ENCODE data around the gene BRMS1L.
A peak's percentile ranks its signal among the peaks of the same experiment; 100 is the strongest.

BRMS1L gene

GRCh38 chr14:35818346-35819115, 7.6 kb upstream of the BRMS1L start:
- peak; percentile 23 to 72 for DNase-seq
- Histone ChIP-seq H3K4ac (ENCODE audit: low read depth, low read length) (no peak overlapping the region), H3K36me3 (ENCODE audit: control insufficient read depth in 1 of 2, insufficient read depth in 2 of 2, low read length in 2 of 2) (no peaks in the 10 kb centered on the region), H2AK5ac (ENCODE audit: low read length) (no peak overlapping the region), H3K18ac (ENCODE audit: low read length) (no peak overlapping the region), H4K12ac (ENCODE audit: low read depth, low read length) (no peak overlapping the region), H3K27ac (ENCODE audit: low read depth, low read length) (no peak overlapping the region), H2BK120ac (ENCODE audit: insufficient read depth, low read length, poor library complexity) (no peak overlapping the region), H3K9ac (ENCODE audit: low read length) (no peak overlapping the region), H3K9me3 (ENCODE audit: insufficient read depth, low read depth, low read length) (no peaks in the 10 kb centered on the region), H3K23ac (ENCODE audit: low read length) (no peak overlapping the region), H2BK5ac (ENCODE audit: low read depth, low read length, poor library complexity) (no peak overlapping the region), H3K14ac (ENCODE audit: low read length) (no peak overlapping the region), H3K4me1 (ENCODE audit: control insufficient read depth in 1 of 2, insufficient read depth in 2 of 2, low read length in 2 of 2) (no peaks in the 10 kb centered on the region), H3K4me3 (ENCODE audit: low read depth, low read length) (no peak overlapping the region), H4K8ac (ENCODE audit: low read depth, low read length) (no peak overlapping the region), H3K79me2 (ENCODE audit: control insufficient read depth, insufficient read depth, low read length, poor library complexity) (no peaks in the 10 kb centered on the region), H3K27me3 (ENCODE audit: insufficient read depth, low read length) (no peaks in the 10 kb centered on the region), H3K4me2 (ENCODE audit: low read length) (no peak overlapping the region), H3K79me1 (ENCODE audit: low read length) (no peaks in the 10 kb centered on the region), H2BK12ac (ENCODE audit: low read length) (no peak overlapping the region), H4K91ac (ENCODE audit: low read depth, low read length) (no peak overlapping the region), H2AFZ (ENCODE audit: insufficient read depth, low read length, poor library complexity) (no peak overlapping the region)
- no CpG with 5 or more reads among the region's 13 CpGs for WGBS (ENCODE audit: extremely low coverage, insufficient coverage, insufficient read length)

- H2BK12ac ChIP-seq (ENCODE audit: low read length): no peak overlapping the region
- no peak overlapping the region for H3K14ac ChIP-seq (ENCODE audit: low read length)
- no peak overlapping the region for H3K4me2 ChIP-seq (ENCODE audit: low read length)
- WGBS (ENCODE audit: extremely low coverage, insufficient coverage, insufficient read length): no CpG with 5 or more reads among the region's 32 CpGs
- no peaks in the 10 kb centered on the region for H3K27me3 ChIP-seq (ENCODE audit: insufficient read depth, low read length)
- no peak overlapping the region for H2AFZ ChIP-seq (ENCODE audit: insufficient read depth, low read length, poor library complexity)
- no peak for DNase-seq
- no peak overlapping the region for H2BK5ac ChIP-seq (ENCODE audit: low read depth, low read length, poor library complexity)
- no peak overlapping the region for H3K9ac ChIP-seq (ENCODE audit: low read length)
- no peaks in the 10 kb centered on the region for H3K79me2 ChIP-seq (ENCODE audit: control insufficient read depth, insufficient read depth, low read length, poor library complexity)
- H2BK120ac ChIP-seq (ENCODE audit: insufficient read depth, low read length, poor library complexity): no peak overlapping the region
- no peak overlapping the region for H4K8ac ChIP-seq (ENCODE audit: low read depth, low read length)
- no peak overlapping the region for H4K12ac ChIP-seq (ENCODE audit: low read depth, low read length)
- no peaks in the 10 kb centered on the region for H3K9me3 ChIP-seq (ENCODE audit: insufficient read depth, low read depth, low read length)
- H3K18ac ChIP-seq (ENCODE audit: low read length): no peak overlapping the region
- H3K23ac ChIP-seq (ENCODE audit: low read length): no peak overlapping the region
- no peak overlapping the region for H3K4ac ChIP-seq (ENCODE audit: low read depth, low read length)
- H3K4me1 ChIP-seq (ENCODE audit: control insufficient read depth in 1 of 2, insufficient read depth in 2 of 2, low read length in 2 of 2): no peaks in the 10 kb centered on the region
- no peak overlapping the region for H4K91ac ChIP-seq (ENCODE audit: low read depth, low read length)
- H3K79me1 ChIP-seq (ENCODE audit: low read length): no peaks in the 10 kb centered on the region
- no peaks in the 10 kb centered on the region for H3K36me3 ChIP-seq (ENCODE audit: control insufficient read depth in 1 of 2, insufficient read depth in 2 of 2, low read length in 2 of 2)
- no peak overlapping the region for H2AK5ac ChIP-seq (ENCODE audit: low read length)
- H3K27ac ChIP-seq (ENCODE audit: low read depth, low read length): no peak overlapping the region
- no peak overlapping the region for H3K4me3 ChIP-seq (ENCODE audit: low read depth, low read length)
Observed at GRCh38 chr14:35819591-35820540, 6.3 kb upstream of the BRMS1L start.

GRCh38 chr14:35821564-35822411, 4.3 kb upstream of the BRMS1L start:
- Histone ChIP-seq H2BK12ac (ENCODE audit: low read length) (no peak overlapping the region), H3K9me3 (ENCODE audit: insufficient read depth, low read depth, low read length) (no peaks in the 10 kb centered on the region), H3K23ac (ENCODE audit: low read length) (no peak overlapping the region), H4K12ac (ENCODE audit: low read depth, low read length) (no peak overlapping the region), H3K27me3 (ENCODE audit: insufficient read depth, low read length) (no peaks in the 10 kb centered on the region), H3K9ac (ENCODE audit: low read length) (no peak overlapping the region), H2BK120ac (ENCODE audit: insufficient read depth, low read length, poor library complexity) (no peak overlapping the region), H2AFZ (ENCODE audit: insufficient read depth, low read length, poor library complexity) (no peak overlapping the region), H3K4me3 (ENCODE audit: low read depth, low read length) (no peak overlapping the region), H3K14ac (ENCODE audit: low read length) (no peak overlapping the region), H3K79me2 (ENCODE audit: control insufficient read depth, insufficient read depth, low read length, poor library complexity) (peaks cover 2% of the 10 kb centered on the region), H3K36me3 (ENCODE audit: control insufficient read depth in 1 of 2, insufficient read depth in 2 of 2, low read length in 2 of 2) (no peaks in the 10 kb centered on the region), H3K18ac (ENCODE audit: low read length) (no peak overlapping the region), H4K8ac (ENCODE audit: low read depth, low read length) (no peak overlapping the region), H3K4me2 (ENCODE audit: low read length) (no peak overlapping the region), H3K27ac (ENCODE audit: low read depth, low read length) (no peak overlapping the region), H2BK5ac (ENCODE audit: low read depth, low read length, poor library complexity) (no peak overlapping the region), H3K4ac (ENCODE audit: low read depth, low read length) (no peak overlapping the region), H4K91ac (ENCODE audit: low read depth, low read length) (no peak overlapping the region), H3K79me1 (ENCODE audit: low read length) (peaks cover 3% of the 10 kb centered on the region), H3K4me1 (ENCODE audit: control insufficient read depth in 1 of 2, insufficient read depth in 2 of 2, low read length in 2 of 2) (no peaks in the 10 kb centered on the region), H2AK5ac (ENCODE audit: low read length) (no peak overlapping the region)
- no CpG with 5 or more reads among the region's 7 CpGs for WGBS (ENCODE audit: extremely low coverage, insufficient coverage, insufficient read length)
- DNase-seq: peak; percentile 49 to 78

- Histone ChIP-seq H3K9ac (ENCODE audit: low read length) (no peak overlapping the region), H4K12ac (ENCODE audit: low read depth, low read length) (no peak overlapping the region), H2BK120ac (ENCODE audit: insufficient read depth, low read length, poor library complexity) (no peak overlapping the region), H3K18ac (ENCODE audit: low read length) (no peak overlapping the region), H2AK5ac (ENCODE audit: low read length) (no peak overlapping the region), H3K4me3 (ENCODE audit: low read depth, low read length) (no peak overlapping the region), H3K36me3 (ENCODE audit: control insufficient read depth in 1 of 2, insufficient read depth in 2 of 2, low read length in 2 of 2) (no peaks in the 10 kb centered on the region), H2AFZ (ENCODE audit: insufficient read depth, low read length, poor library complexity) (no peak overlapping the region), H2BK12ac (ENCODE audit: low read length) (no peak overlapping the region), H3K4me1 (ENCODE audit: control insufficient read depth in 1 of 2, insufficient read depth in 2 of 2, low read length in 2 of 2) (no peaks in the 10 kb centered on the region), H4K91ac (ENCODE audit: low read depth, low read length) (no peak overlapping the region), H3K4ac (ENCODE audit: low read depth, low read length) (no peak overlapping the region), H3K79me2 (ENCODE audit: control insufficient read depth, insufficient read depth, low read length, poor library complexity) (peaks cover 2% of the 10 kb centered on the region), H3K27me3 (ENCODE audit: insufficient read depth, low read length) (no peaks in the 10 kb centered on the region), H3K14ac (ENCODE audit: low read length) (no peak overlapping the region), H4K8ac (ENCODE audit: low read depth, low read length) (no peak overlapping the region), H3K79me1 (ENCODE audit: low read length) (peaks cover 5% of the 10 kb centered on the region), H3K23ac (ENCODE audit: low read length) (no peak overlapping the region), H2BK5ac (ENCODE audit: low read depth, low read length, poor library complexity) (no peak overlapping the region), H3K27ac (ENCODE audit: low read depth, low read length) (no peak overlapping the region), H3K4me2 (ENCODE audit: low read length) (no peak overlapping the region), H3K9me3 (ENCODE audit: insufficient read depth, low read depth, low read length) (no peaks in the 10 kb centered on the region)
- no CpG with 5 or more reads among the region's 3 CpGs for WGBS (ENCODE audit: extremely low coverage, insufficient coverage, insufficient read length)
- DNase-seq: peak in 1 of 2 donors; percentile 17
Observed at GRCh38 chr14:35822501-35822900, 3.6 kb upstream of the BRMS1L start.
